Stimulated activated CD8-positive, alpha-beta memory T cell treated with anti-CD3 and anti-CD28 coated beads, Interleukin-4, amount 100 ng/mL, for 1 hour (primary cell): Measurements from ENCODE around the gene ITGAX.

Experiments used
- DNase-seq, 2 donors: peaks; one replicate each; pipeline ENCODE4 v3.0.0-alpha.2; 2020; ENCODE audit warnings: low read depth in 2 of 2, low spot score in 1 of 2

The ITGAX gene

GRCh38 chr16:31347445-31347844 lies 7.5 kb upstream of the ITGAX start:
- DNase-seq: no peak

GRCh38 chr16:31348579-31348978 lies 6.4 kb upstream of the ITGAX start:
- no peak for DNase-seq

GRCh38 chr16:31350275-31351005 lies 4.5 kb upstream of the ITGAX start:
- no peak for DNase-seq

GRCh38 chr16:31351246-31351941 lies 3.6 kb upstream of the ITGAX start:
- no peak for DNase-seq

GRCh38 chr16:31351942-31352325 lies 3.0 kb upstream of the ITGAX start:
- DNase-seq: no peak

- no peak for DNase-seq
Observed at GRCh38 chr16:31352376-31353115, 2.4 kb upstream of the ITGAX start.

GRCh38 chr16:31355431-31356100 lies 590 bp downstream of the ITGAX start:
- no peak for DNase-seq

- no peak for DNase-seq
Observed at GRCh38 chr16:31356566-31357323, 1.8 kb downstream of the ITGAX start.

- no peak for DNase-seq
Observed at GRCh38 chr16:31357324-31358109, 2.5 kb downstream of the ITGAX start.

- DNase-seq: no peak
Observed at GRCh38 chr16:31360251-31360650, 5.3 kb downstream of the ITGAX start.

GRCh38 chr16:31361201-31362110 lies 6.5 kb downstream of the ITGAX start:
- DNase-seq: no peak

- no peak for DNase-seq
Observed at GRCh38 chr16:31362476-31363405, 7.8 kb downstream of the ITGAX start.

GRCh38 chr16:31363721-31364120 lies 8.7 kb downstream of the ITGAX start:
- DNase-seq: no peak

- DNase-seq: no peak
Observed at GRCh38 chr16:31364421-31364820, 9.4 kb downstream of the ITGAX start.

- no peak for DNase-seq
Observed at GRCh38 chr16:31365131-31365865, 10.3 kb downstream of the ITGAX start.

GRCh38 chr16:31367853-31368252 lies 12.9 kb downstream of the ITGAX start:
- no peak for DNase-seq

- no peak for DNase-seq
Observed at GRCh38 chr16:31371008-31371407, 16.0 kb downstream of the ITGAX start.
